ENCODE data around the gene PSMB3.

PSMB3 gene

DNA sequence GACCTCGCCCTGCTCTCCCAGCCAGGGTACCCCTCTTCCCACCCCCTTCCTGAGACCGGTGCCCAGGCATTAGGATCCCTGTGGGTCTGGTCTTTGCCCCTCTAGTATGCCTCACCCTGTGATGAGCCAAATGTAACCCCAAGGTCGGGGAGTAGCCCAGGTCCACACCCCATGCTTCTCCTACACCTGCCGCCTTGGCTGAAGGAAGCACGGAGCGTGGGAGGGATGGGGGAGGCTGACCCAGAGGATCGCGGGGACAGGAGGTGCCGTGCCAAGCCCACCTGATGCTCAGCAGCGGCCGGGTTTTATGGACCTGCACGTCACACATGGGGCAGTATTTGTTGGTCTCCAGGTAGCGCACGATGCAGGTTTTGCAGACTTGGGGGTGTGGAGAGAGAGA is 13.2 kb upstream of the PSMB3 start:
- FAIRE-seq (no peak), DNase-seq (ENCODE audit: insufficient read length) (no peak)
- TF ChIP-seq POLR2AphosphoS5 (IDR thresholded peaks at IDR 0.05; ENCODE audit: low read depth, low read length) (no peak), POLR2A (IDR thresholded peaks at IDR 0.05; ENCODE audit: low read depth, low read length) (no peak), TAF1 (IDR thresholded peaks at IDR 0.05; ENCODE audit: borderline replicate concordance, low read depth, low read length) (no peak)

DNA sequence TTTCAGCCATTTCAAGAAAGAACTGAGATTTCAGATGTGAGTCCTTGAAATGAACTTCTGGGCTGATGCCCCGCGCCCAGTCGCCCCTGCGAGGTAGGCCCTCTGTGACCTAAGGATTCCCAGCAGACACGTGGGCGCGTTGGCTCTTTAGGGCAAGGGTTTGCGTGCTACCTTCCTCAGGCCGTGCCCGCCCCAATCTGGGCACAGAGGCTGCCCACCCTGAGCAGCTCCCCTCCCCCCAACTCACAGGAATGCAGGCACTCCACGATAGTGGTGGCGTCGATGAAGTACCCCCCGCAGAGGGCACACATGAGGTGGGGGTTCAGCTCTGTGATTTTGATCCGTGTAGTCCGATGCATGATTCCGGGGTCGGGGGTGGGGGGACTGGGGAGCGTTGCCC is 12.5 kb upstream of the PSMB3 start:
- FAIRE-seq (no peak), DNase-seq (ENCODE audit: insufficient read length) (no peak)
- TF ChIP-seq TAF1 (IDR thresholded peaks at IDR 0.05; ENCODE audit: borderline replicate concordance, low read depth, low read length) (no peak), POLR2AphosphoS5 (IDR thresholded peaks at IDR 0.05; ENCODE audit: low read depth, low read length) (no peak), POLR2A (IDR thresholded peaks at IDR 0.05; ENCODE audit: low read depth, low read length) (no peak)

DNA sequence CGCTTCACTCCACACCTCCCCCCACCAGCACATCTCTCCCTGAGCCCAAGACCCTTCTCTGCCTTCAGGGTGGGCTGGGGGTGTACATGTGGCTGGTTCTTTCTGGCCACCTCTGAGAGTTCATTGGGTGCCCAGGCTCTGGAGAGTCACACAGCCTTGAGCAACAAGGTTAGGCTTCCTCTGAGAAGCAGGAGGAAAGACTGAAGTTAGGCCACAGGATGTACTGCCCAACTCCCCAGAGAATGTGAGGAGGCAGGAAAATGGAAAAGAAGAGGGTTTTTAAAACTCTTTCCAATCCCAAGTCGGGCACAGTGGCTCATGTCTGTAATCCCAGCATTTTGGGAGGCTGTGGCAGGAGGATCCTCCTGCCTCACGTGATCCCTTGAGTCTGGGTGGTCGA is 11.7 kb upstream of the PSMB3 start:
- TF ChIP-seq POLR2A (IDR thresholded peaks at IDR 0.05; ENCODE audit: low read depth, low read length) (no peak), POLR2AphosphoS5 (IDR thresholded peaks at IDR 0.05; ENCODE audit: low read depth, low read length) (no peak), TAF1 (IDR thresholded peaks at IDR 0.05; ENCODE audit: borderline replicate concordance, low read depth, low read length) (no peak)
- FAIRE-seq (no peak), DNase-seq (ENCODE audit: insufficient read length) (no peak)

- no peak for DNase-seq (ENCODE audit: insufficient read length)
- FAIRE-seq = no peak
- no peak for TF ChIP-seq POLR2AphosphoS5 (IDR thresholded peaks at IDR 0.05; ENCODE audit: low read depth, low read length)
- TF ChIP-seq TAF1 (IDR thresholded peaks at IDR 0.05; ENCODE audit: borderline replicate concordance, low read depth, low read length) = no peak
- no peak for TF ChIP-seq POLR2A (IDR thresholded peaks at IDR 0.05; ENCODE audit: low read depth, low read length)
Measured at GRCh38 chr17:38741461-38741860, 11.1 kb upstream of the PSMB3 start.

DNA sequence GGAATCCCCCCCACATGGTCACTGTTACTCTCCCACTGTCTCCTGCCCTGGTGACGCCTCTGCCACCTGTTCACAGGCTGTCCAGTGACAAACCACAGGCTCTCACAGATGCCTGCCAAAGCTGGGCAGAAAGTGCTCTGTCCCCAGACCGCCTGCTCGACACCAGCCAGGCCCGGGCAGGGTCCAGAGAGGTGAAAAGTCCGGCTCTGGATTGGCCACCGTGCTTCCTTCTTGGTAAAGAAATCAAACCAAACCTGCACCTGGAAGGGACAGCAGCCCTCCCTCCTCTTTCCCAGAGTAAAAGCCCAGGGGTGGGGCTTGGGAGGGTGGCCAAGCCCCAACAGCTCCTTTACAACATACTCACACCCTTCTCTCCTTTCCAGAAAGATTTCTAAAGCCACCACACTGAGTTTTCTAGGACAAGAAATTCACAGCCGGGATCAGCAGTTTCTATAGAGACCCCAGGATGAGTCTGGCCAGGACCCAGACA is 10.6 kb upstream of the PSMB3 start:
- DNase-seq (ENCODE audit: insufficient read length) (no peak), FAIRE-seq (no peak)
- no peak for TF ChIP-seq POLR2AphosphoS5 (IDR thresholded peaks at IDR 0.05; ENCODE audit: low read depth, low read length)
- TF ChIP-seq TAF1 (IDR thresholded peaks at IDR 0.05; ENCODE audit: borderline replicate concordance, low read depth, low read length) = no peak
- TF ChIP-seq POLR2A (IDR thresholded peaks at IDR 0.05; ENCODE audit: low read depth, low read length) = no peak

- DNase-seq (ENCODE audit: insufficient read length) (no peak), FAIRE-seq (no peak)
- TF ChIP-seq POLR2A (IDR thresholded peaks at IDR 0.05; ENCODE audit: low read depth, low read length) = no peak
- TF ChIP-seq POLR2AphosphoS5 (IDR thresholded peaks at IDR 0.05; ENCODE audit: low read depth, low read length) = no peak
- TF ChIP-seq TAF1 (IDR thresholded peaks at IDR 0.05; ENCODE audit: borderline replicate concordance, low read depth, low read length) = no peak
Measured at GRCh38 chr17:38742411-38743308, 9.9 kb upstream of the PSMB3 start.

DNA sequence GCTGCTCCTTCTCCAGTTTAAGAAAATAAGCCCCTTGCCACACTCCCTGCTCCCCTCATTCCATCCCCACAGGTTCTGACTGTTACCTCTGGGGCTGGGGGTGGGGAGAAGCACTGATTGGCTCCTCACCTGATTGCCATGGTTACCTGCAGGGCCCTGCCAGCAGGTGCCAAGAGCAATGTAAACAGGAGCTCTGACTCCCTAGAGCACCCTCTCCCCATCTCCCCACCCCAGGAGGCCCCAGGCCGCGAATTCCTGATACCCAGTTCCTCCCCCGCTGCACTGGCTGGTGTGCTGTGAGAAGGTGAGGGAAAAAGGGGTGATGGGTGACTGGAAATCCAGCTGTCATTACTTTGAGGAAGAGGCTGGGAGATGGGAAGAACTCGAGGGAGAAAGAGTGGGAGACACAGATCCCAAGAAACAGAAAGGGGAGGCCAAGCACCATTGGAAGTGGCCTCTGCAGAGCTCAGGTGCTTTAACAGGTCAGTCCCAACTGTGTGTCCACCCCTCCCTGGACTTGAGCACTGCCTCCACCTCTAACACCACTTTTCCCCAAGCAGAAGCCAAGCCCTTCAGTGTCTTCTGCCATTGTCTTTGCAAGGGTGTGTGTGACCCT is 8.9 kb upstream of the PSMB3 start:
- TF ChIP-seq POLR2AphosphoS5 (IDR thresholded peaks at IDR 0.05; ENCODE audit: low read depth, low read length) (no peak), TAF1 (IDR thresholded peaks at IDR 0.05; ENCODE audit: borderline replicate concordance, low read depth, low read length) (no peak), POLR2A (IDR thresholded peaks at IDR 0.05; ENCODE audit: low read depth, low read length) (no peak)
- DNase-seq (ENCODE audit: insufficient read length) (no peak), FAIRE-seq (no peak)

GRCh38 chr17:38745545-38745944 is 7.0 kb upstream of the PSMB3 start:
- no peak for FAIRE-seq

GRCh38 chr17:38746004-38746848 is 6.3 kb upstream of the PSMB3 start:
- TF ChIP-seq TAF1 (IDR thresholded peaks at IDR 0.05; ENCODE audit: borderline replicate concordance, low read depth, low read length) (no peak), POLR2A (IDR thresholded peaks at IDR 0.05; ENCODE audit: low read depth, low read length) (no peak), POLR2AphosphoS5 (IDR thresholded peaks at IDR 0.05; ENCODE audit: low read depth, low read length) (no peak)

More at GRCh38 chr17:38745545-38745944, 7.0 kb upstream of the PSMB3 start:
- no peak for TF ChIP-seq TAF1 (IDR thresholded peaks at IDR 0.05; ENCODE audit: borderline replicate concordance, low read depth, low read length)
- TF ChIP-seq POLR2AphosphoS5 (IDR thresholded peaks at IDR 0.05; ENCODE audit: low read depth, low read length) = no peak
- no peak for TF ChIP-seq POLR2A (IDR thresholded peaks at IDR 0.05; ENCODE audit: low read depth, low read length)
- no peak for DNase-seq (ENCODE audit: insufficient read length)

GRCh38 chr17:38746849-38747462 is 5.6 kb upstream of the PSMB3 start:
- FAIRE-seq = no peak
- TF ChIP-seq POLR2AphosphoS5 (IDR thresholded peaks at IDR 0.05; ENCODE audit: low read depth, low read length) (no peak), TAF1 (IDR thresholded peaks at IDR 0.05; ENCODE audit: borderline replicate concordance, low read depth, low read length) (no peak)
- DNase-seq (ENCODE audit: insufficient read length) = no peak

More at GRCh38 chr17:38746004-38746848, 6.3 kb upstream of the PSMB3 start:
- no peak for DNase-seq (ENCODE audit: insufficient read length)
- FAIRE-seq = no peak

All from GM12892 (cell line).